ENCODE measurements around the gene STK36.

Gene STK36

DNA sequence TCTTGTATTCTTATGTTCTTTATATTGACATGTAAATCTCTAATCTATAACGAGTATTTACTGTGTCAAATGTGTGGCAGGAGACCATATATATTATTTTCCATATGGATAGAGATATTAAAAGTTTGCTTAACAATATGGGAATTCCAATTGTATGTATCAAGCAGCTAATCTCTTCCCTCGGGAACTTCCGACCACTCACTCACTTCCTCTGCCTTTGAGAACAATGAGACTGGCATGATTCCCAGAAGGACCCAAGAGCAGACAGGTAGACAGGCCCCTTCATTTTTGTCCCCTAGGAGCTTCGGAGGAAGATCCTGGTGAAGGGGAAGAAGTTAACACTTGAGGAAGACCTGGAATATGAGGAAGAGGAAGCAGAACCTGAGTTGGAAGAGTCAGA, 40.0 kb upstream of the STK36 start:
- no peak for DNase-seq (ENCODE audit: low read depth, low spot score)
- CTCF ChIA-PET, result interaction anchor here (1.0 to 2.4 kb wide), 3 partner anchors 9 to 24 kb away, joined by 4 to 15 read pairs (median 4); partner anchors contain the start of gene PLCD4
- no peak overlapping the region for H3K4me3 ChIP-seq (ENCODE audit: low read depth, low read length)
- POLR2A ChIA-PET, result no interaction called here
- TF ChIP-seq, protein P1, sequence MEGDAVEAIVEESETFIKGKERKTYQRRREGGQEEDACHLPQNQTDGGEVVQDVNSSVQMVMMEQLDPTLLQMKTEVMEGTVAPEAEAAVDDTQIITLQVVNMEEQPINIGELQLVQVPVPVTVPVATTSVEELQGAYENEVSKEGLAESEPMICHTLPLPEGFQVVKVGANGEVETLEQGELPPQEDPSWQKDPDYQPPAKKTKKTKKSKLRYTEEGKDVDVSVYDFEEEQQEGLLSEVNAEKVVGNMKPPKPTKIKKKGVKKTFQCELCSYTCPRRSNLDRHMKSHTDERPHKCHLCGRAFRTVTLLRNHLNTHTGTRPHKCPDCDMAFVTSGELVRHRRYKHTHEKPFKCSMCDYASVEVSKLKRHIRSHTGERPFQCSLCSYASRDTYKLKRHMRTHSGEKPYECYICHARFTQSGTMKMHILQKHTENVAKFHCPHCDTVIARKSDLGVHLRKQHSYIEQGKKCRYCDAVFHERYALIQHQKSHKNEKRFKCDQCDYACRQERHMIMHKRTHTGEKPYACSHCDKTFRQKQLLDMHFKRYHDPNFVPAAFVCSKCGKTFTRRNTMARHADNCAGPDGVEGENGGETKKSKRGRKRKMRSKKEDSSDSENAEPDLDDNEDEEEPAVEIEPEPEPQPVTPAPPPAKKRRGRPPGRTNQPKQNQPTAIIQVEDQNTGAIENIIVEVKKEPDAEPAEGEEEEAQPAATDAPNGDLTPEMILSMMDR (IDR thresholded peaks at IDR 0.05; ENCODE audit: insufficient read depth, low read length, missing control alignments), result no peak

DNA sequence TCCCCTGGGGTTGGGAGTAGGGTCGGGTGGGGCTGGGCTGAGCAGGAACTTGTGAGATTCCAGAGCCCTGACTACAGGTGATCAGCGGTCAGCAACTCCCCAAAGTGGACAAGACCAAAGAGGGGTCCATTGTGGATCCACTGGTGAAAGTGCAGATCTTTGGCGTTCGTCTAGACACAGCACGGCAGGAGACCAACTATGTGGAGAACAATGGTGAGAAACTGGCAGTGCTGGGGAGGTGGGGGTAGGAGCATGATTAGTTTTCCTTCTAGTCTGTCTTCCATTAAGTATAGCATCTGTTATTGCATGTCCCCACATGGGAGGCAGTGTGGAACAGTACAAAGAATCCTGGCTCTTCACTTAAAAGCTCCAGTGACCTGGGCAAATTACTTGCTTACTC, 36.2 kb upstream of the STK36 start:
- no peak overlapping the region for H3K4me3 ChIP-seq (ENCODE audit: low read depth, low read length)
- POLR2A ChIA-PET, result no interaction called here
- no peak for DNase-seq (ENCODE audit: low read depth, low spot score)
- TF ChIP-seq, protein P1 (IDR thresholded peaks at IDR 0.05; ENCODE audit: insufficient read depth, low read length, missing control alignments), result no peak
- CTCF ChIA-PET, result interaction anchor here (0.6 to 2.3 kb wide), 4 partner anchors 13 to 169 kb away, joined by 3 to 7 read pairs (median 3); no protein-coding TSS in a partner anchor

DNA sequence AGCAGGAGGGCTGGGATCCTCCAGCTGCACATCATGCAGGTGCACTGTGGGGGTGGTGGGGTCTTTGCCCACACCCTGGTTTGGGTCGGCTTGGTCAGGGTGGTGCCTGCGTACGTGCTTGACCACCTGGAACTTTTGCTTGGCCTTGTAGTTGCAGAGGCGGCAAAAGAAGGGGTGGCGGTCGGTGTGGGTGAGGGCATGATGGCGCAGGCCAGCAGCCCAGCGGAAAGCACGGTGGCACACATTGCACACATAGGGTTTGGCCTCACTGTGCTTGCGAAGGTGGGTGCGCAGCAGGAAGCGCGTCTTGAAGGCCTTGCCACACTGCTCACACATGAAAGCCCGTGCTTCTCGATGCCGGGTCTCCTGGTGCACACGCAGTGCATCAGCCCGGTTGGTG, 33.5 kb upstream of the STK36 start:
- ChIA-PET POLR2A (no interaction called here), CTCF (no interaction called here)
- H3K4me3 ChIP-seq (ENCODE audit: low read depth, low read length), result no peak overlapping the region
- no peak for DNase-seq (ENCODE audit: low read depth, low spot score)
- TF ChIP-seq, protein P1 (IDR thresholded peaks at IDR 0.05; ENCODE audit: insufficient read depth, low read length, missing control alignments), result no peak

DNA sequence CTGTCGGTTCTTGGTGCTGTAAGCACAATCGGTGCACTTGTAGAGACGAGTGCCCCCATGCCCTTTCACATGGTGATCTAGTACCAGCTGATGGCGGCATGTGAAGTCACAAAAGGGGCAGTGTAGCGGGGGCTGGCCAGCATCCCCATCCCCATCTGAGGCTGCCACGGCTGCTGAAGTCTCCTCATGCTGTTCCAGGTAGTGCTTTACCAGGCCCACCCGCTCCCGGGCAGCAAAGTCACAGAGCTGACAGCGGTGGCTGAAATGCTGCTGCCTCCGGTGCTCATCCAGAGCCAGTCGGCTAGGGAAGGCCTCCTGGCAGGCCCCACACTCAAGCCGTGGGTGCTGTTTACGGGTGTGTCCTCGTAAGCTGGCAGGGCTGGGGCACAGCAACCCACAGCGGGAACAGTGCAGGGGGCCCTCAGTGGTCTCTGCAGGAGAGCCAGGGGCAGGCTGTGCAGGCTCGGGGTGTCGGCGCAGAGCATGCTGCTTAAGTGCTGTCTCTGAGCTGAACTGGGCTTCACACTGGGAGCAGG, 29.7 kb upstream of the STK36 start:
- POLR2A ChIA-PET, result no interaction called here

DNA sequence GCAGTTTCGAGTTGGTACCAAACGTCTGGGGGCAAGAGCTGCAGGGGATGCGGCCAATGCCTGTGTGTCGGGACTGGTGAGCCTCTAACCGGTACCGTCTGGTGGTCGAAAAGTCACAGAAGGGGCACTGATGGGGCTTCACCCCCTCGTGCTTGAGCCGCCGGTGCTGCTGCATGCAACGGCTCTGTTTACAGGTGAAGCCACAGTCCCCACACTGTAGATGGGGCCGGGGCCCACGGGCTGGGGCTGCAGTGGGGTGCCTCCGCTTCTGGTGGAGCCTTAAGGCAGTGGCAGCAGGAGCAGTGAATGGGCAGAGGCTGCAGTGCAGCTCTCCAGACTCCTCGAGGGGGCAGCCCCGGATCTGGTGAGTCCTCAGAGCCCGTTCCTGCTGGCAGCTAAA, 29.1 kb upstream of the STK36 start:
- no peak overlapping the region for H3K4me3 ChIP-seq (ENCODE audit: low read depth, low read length)
- POLR2A ChIA-PET, result no interaction called here
- CTCF ChIA-PET, result interaction anchor here (1.1 to 2.4 kb wide), 3 partner anchors 16 to 44 kb away, joined by 3 to 9 read pairs (median 3); partner anchors contain the start of genes BCS1L, PLCD4 and ZNF142
- DNase-seq (ENCODE audit: low read depth, low spot score), result no peak
- TF ChIP-seq, protein P1 (IDR thresholded peaks at IDR 0.05; ENCODE audit: insufficient read depth, low read length, missing control alignments), result no peak

More for the DNA sequence above, 29.7 kb upstream of the STK36 start:
- TF ChIP-seq, protein P1 (IDR thresholded peaks at IDR 0.05; ENCODE audit: insufficient read depth, low read length, missing control alignments), result no peak
- H3K4me3 ChIP-seq (ENCODE audit: low read depth, low read length), result no peak overlapping the region
- no peak for DNase-seq (ENCODE audit: low read depth, low spot score)
- CTCF ChIA-PET, result interaction anchor here (0.9 to 2.2 kb wide), 2 partner anchors 8 to 16 kb away, joined by 3 to 9 read pairs; partner anchors contain the start of gene ZNF142

DNA sequence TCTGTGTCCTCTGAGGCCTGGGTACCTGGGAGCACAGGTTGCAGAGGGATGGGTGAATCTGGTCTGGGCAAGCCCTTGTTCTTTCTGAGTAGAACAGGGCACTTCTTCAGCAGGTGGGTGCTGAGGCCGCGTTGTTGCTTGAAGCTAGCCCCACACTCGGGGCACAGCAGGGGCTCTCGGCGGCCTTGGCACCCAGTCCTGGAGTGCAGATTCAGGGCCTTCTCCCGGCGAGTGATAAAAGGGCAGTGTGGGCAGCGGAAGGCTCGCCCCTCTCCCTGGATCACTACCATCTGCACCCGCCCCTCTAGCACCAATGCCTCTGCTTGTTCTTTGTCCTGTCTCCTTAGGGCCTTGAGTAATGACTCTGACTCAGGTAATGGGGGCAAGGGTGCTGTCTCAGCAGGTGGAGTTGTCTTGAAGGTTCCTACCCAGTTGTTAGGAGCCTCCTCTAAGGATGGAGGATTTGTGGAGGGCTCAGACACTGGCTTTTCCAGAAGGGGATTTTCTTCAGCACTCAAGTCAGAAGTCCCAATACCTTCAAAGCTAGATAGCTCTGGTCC, 28.1 kb upstream of the STK36 start:
- TF ChIP-seq, protein P1 (IDR thresholded peaks at IDR 0.05; ENCODE audit: insufficient read depth, low read length, missing control alignments), result no peak
- H3K4me3 ChIP-seq (ENCODE audit: low read depth, low read length), result no peak overlapping the region
- CTCF ChIA-PET, result interaction anchor here (1.0 to 2.4 kb wide), 5 partner anchors 10 to 372 kb away, joined by 3 to 9 read pairs (median 3); partner anchors contain the start of genes BCS1L, PLCD4 and ZNF142
- POLR2A ChIA-PET, result no interaction called here
- DNase-seq (ENCODE audit: low read depth, low spot score), result no peak

Data from AG04449 (cell line).